Mucosa of stomach (tissue), 1 donor: Measurements from ENCODE around the gene DRD5.

ENCODE experiments used
- H3K27me3 ChIP-seq: one replicate; pipeline ENCODE4 v1.7.0; 2013; ENCODE audit warnings: mild to moderate bottlenecking, low read length; ENCODE audit not compliant: control insufficient read depth, insufficient read depth
- H3K36me3 ChIP-seq: one replicate; pipeline ENCODE4 v1.7.0; 2013; ENCODE audit warnings: low read length; ENCODE audit not compliant: control insufficient read depth, insufficient read depth
- H3K4me1 ChIP-seq: one replicate; pipeline ENCODE4 v1.7.0; 2013; ENCODE audit warnings: mild to moderate bottlenecking, low read length; ENCODE audit not compliant: control insufficient read depth, insufficient read depth
- H3K4me3 ChIP-seq: one replicate; pipeline ENCODE4 v1.7.0; 2013; ENCODE audit warnings: low read length
- H3K9ac ChIP-seq: one replicate; pipeline ENCODE4 v1.7.0; 2013; ENCODE audit warnings: mild to moderate bottlenecking, low read length, moderate library complexity
- H3K9me3 ChIP-seq: one replicate; pipeline ENCODE4 v1.7.0; 2013; ENCODE audit warnings: mild to moderate bottlenecking, low read length, moderate library complexity; ENCODE audit not compliant: control insufficient read depth
- donor health status: Pancreatic carcinoma.

The DRD5 gene

DNA sequence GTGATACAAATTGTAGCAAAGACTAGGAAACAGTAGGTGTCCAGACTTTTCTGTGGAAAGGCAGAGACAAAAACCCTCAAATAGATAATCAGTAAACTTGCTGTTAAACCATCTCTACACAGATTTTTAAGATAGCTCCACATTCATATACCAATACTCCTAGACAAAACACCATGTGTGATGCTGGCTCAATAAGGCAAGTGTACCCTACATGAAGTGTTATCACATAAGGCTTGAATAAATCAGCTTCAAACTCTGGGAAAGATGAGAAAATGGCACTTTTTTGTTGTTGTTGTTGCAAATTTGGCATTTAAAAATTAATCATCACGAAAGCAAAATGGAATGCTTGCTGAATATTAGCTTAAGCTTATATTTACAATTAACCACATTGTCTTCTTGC is 45.1 kb downstream of the DRD5 start:
- H3K4me3 ChIP-seq, result no peak overlapping the region
- no peaks in the 10 kb centered on the region for H3K27me3 ChIP-seq
- no peaks in the 10 kb centered on the region for H3K9me3 ChIP-seq
- no peak overlapping the region for H3K9ac ChIP-seq
- no peaks in the 10 kb centered on the region for H3K4me1 ChIP-seq
- no peaks in the 10 kb centered on the region for H3K36me3 ChIP-seq

DNA sequence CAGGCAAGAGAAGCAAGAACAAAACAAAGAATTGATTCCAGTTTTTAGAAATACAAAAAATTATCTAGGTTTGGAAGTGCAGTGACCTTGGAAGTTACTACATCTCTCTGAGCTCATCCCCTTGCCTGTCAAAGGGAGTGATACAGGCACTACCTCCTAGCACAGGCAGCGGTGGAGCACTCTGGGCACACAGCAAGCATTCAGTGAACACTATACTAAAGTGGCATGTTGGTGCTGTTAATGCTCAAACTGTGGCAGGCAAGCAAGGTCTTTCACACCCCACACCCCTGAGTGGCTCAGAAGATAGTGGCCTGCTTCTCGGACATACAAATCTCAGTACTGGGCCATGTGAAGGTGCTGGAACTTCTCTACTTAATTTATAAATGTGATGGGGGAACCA is 51.2 kb downstream of the DRD5 start:
- Histone ChIP-seq H3K4me1 (no peaks in the 10 kb centered on the region), H3K4me3 (no peak overlapping the region), H3K9me3 (no peaks in the 10 kb centered on the region), H3K9ac (no peak overlapping the region), H3K36me3 (no peaks in the 10 kb centered on the region), H3K27me3 (no peaks in the 10 kb centered on the region)

DNA sequence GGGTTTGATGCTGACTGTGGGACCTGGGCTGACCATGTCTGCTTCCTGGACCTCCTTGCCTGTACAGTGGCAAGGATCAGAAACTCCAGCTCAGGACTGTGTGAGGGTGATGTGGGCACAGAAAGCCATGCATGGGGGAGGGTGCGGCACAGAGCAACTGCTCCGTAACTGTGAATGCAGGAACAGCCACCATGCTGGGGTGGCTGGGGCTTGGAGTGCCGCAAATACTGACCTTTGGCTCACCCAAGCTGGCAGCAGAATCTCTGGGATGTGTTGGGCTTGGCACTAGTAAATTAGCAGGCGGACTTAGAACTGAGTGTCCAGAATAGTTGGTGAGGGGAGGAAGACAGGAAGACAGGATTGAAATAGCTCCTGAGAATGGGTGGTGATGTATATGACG is 52.0 kb downstream of the DRD5 start:
- no peaks in the 10 kb centered on the region for H3K9me3 ChIP-seq
- H3K9ac ChIP-seq, result no peak overlapping the region
- no peaks in the 10 kb centered on the region for H3K36me3 ChIP-seq
- no peaks in the 10 kb centered on the region for H3K4me1 ChIP-seq
- H3K27me3 ChIP-seq, result no peaks in the 10 kb centered on the region
- no peak overlapping the region for H3K4me3 ChIP-seq
